IMR-90 (cell line): ENCODE measurements around the gene DAG1.

Experiments used
- CEBPB ChIP-seq: IDR thresholded peaks from 2 replicates; pipeline ENCODE4 v1.6.1; 2012; ENCODE audit warnings: low read depth, low read length, improper control_type of control experiment
- CTCF ChIP-seq: conservative IDR thresholded peaks from 2 replicates; pipeline ENCODE4 v1.5.1; 2012; ENCODE audit warnings: mild to moderate bottlenecking, low read depth, low read length, improper control_type of control experiment
- FOS ChIP-seq: fragments of 150-350 bp; IDR thresholded peaks from 2 replicates; pipeline ENCODE4 v1.6.1; 2016; ENCODE audit warnings: low read depth, low read length
- MAFK ChIP-seq: IDR thresholded peaks from 2 replicates; pipeline ENCODE4 v1.6.1; 2012; ENCODE audit warnings: low read depth, low read length, improper control_type of control experiment
- MXI1 ChIP-seq: IDR thresholded peaks from 2 replicates; pipeline ENCODE4 v1.6.1; 2012; ENCODE audit warnings: low read depth, mild to moderate bottlenecking, low read length, moderate library complexity, borderline replicate concordance
- NFE2L2 ChIP-seq: fragments of 150-350 bp; IDR thresholded peaks from 2 replicates; pipeline ENCODE4 v1.6.1; 2016; ENCODE audit warnings: low read depth, mild to moderate bottlenecking, low read length
- POLR2A ChIP-seq: IDR thresholded peaks from 2 replicates; pipeline ENCODE4 v1.6.1; 2012; ENCODE audit warnings: mild to moderate bottlenecking, low read depth, low read length
- RAD21 ChIP-seq: IDR thresholded peaks from 2 replicates; pipeline ENCODE4 v1.6.1; 2012; ENCODE audit warnings: low read length, improper control_type of control experiment
- RCOR1 ChIP-seq: IDR thresholded peaks from 2 replicates; pipeline ENCODE4 v1.6.1; 2012; ENCODE audit warnings: mild to moderate bottlenecking, low read length, improper control_type of control experiment; ENCODE audit not compliant: insufficient replicate concordance
- RFX5 ChIP-seq: IDR thresholded peaks from 2 replicates; pipeline ENCODE4 v1.8.0; 2012; ENCODE audit warnings: low read depth, mild to moderate bottlenecking, low read length, moderate library complexity
- SMC3 ChIP-seq: fragments of 150-350 bp; IDR thresholded peaks from 2 replicates; pipeline ENCODE4 v1.6.1; 2016; ENCODE audit warnings: low read depth, mild to moderate bottlenecking, antibody characterized with exemption, low read length, moderate library complexity
- USF2 ChIP-seq: fragments of 150-350 bp; IDR thresholded peaks from 2 replicates; pipeline ENCODE4 v1.6.1; 2017; ENCODE audit warnings: mild to moderate bottlenecking, antibody characterized with exemption, low read length, low read depth

GRCh38 chr3:49566312-49566711, 96.2 kb downstream of the DAG1 start:
- TF ChIP-seq MXI1 (no peak), CTCF (peak; percentile 27; the same call in 1 of the 2 replicates), POLR2A (no peak), RFX5 (no peak), FOS (no peak), RAD21 (0 out of 2 replicates have a peak, but pooled peaks have one; percentile 20), USF2 (no peak), SMC3 (peak; percentile 22; the same call in 1 of the 2 replicates), MAFK (no peak), NFE2L2 (no peak), RCOR1 (no peak), CEBPB (no peak)
